GM19328 (cell line): ENCODE measurements around the gene GIT1.

Experiments
- ATAC-seq: cut with Tn5 transposase; IDR thresholded peaks from one replicate; pipeline ENCODE4 v1.9.1; 2021; ENCODE audit warnings: mild to moderate bottlenecking, moderate library complexity; ENCODE audit not compliant: unreplicated experiment

Gene GIT1

GRCh38 chr17:29589524-29590410, at the start of gene GIT1:
Gene GIT1, minus strand, starts transcription at chr17:29589648. Its CDS starts 270 bp downstream, at chr17:29589378.
- peak; percentile 54 for ATAC-seq

- ATAC-seq = no peak
These were observed 44.4 kb upstream of the GIT1 start for GRCh38 chr17:29633886-29634285.

GRCh38 chr17:29630630-29631193, 41.3 kb upstream of the GIT1 start:
- no peak for ATAC-seq

- no peak for ATAC-seq
These were observed 40.4 kb upstream of the GIT1 start for GRCh38 chr17:29629839-29630238.

GRCh38 chr17:29628644-29629043, 39.2 kb upstream of the GIT1 start:
- ATAC-seq = no peak

- ATAC-seq = no peak
These were observed 38.5 kb upstream of the GIT1 start for GRCh38 chr17:29627951-29628350.

- no peak for ATAC-seq
These were observed 35.7 kb upstream of the GIT1 start for GRCh38 chr17:29625037-29625750.

- no peak for ATAC-seq
These were observed 35.1 kb upstream of the GIT1 start for GRCh38 chr17:29624586-29624985.

- ATAC-seq = no peak
These were observed 33.8 kb upstream of the GIT1 start for GRCh38 chr17:29623283-29623647.

GRCh38 chr17:29622337-29623282, 33.2 kb upstream of the GIT1 start, which contains the start of gene CORO6:
Gene CORO6, minus strand, starts transcription at chr17:29622912. Its CDS starts 1,491 bp downstream, at chr17:29621421.
- ATAC-seq = no peak

- ATAC-seq = no peak
These were observed 32.3 kb upstream of the GIT1 start for GRCh38 chr17:29621751-29622194.

GRCh38 chr17:29620779-29621500, 31.5 kb upstream of the GIT1 start:
- no peak for ATAC-seq

GRCh38 chr17:29620271-29620670, 30.8 kb upstream of the GIT1 start:
- ATAC-seq = no peak

- ATAC-seq = no peak
These were observed 29.8 kb upstream of the GIT1 start for GRCh38 chr17:29619251-29619650.

GRCh38 chr17:29618272-29619065, 29.0 kb upstream of the GIT1 start:
- ATAC-seq = no peak

- ATAC-seq = no peak
These were observed 28.2 kb upstream of the GIT1 start for GRCh38 chr17:29617481-29618271.

GRCh38 chr17:29617125-29617480, 27.7 kb upstream of the GIT1 start:
- ATAC-seq = no peak

GRCh38 chr17:29616300-29617048, 27.0 kb upstream of the GIT1 start:
- ATAC-seq = no peak
